Measurements from ENCODE around the gene COP1. TPM values are rescaled to one million over a fixed set of nuclear protein-coding genes. Genes with fewer than 3 reads are reported as not detected.

Gene COP1
- total and polyA plus RNA-seq, 2 of the 8 experiments (the other 6 are each of a cell fraction or from before 2014, with no cell fraction given) = 26.2 to 44.9 TPM

- Histone ChIP-seq H3K4me2 (ENCODE audit: insufficient read depth in 1 of 2, low read depth in 2 of 2, low read length in 2 of 2) (no peak overlapping the region), H4K91ac (replicated peaks; ENCODE audit: insufficient read length, low read length) (no peak overlapping the region), H4K8ac (ENCODE audit: extremely low read depth, insufficient read depth, low read length) (no peak overlapping the region), H4K20me1 (replicated peaks in 1 of 2; ENCODE audit: control insufficient read depth in 1 of 2, insufficient read depth in 2 of 2, low read length in 2 of 2) (no peaks in the 10 kb centered on the region), H2BK120ac (replicated peaks; ENCODE audit: low read depth, low read length) (no peak overlapping the region), H3K56ac (replicated peaks; ENCODE audit: insufficient read length, low read depth, low read length) (no peak overlapping the region), H3K36me3 (ENCODE audit: control insufficient read depth in 2 of 4, insufficient read depth in 4 of 4, low read length in 3 of 4) (peaks cover 0 to 9% (median 0%) of the 10 kb centered on the region in 4 experiments; a peak in 2 of 8 replicates), H2AFZ (ENCODE audit: low read length) (no peak overlapping the region), H3K27me3 (replicated peaks in 1 of 4; ENCODE audit: control insufficient read depth in 3 of 4, extremely low read depth in 1 of 4, insufficient read depth in 3 of 4, low read length in 3 of 4) (no peaks in the 10 kb centered on the region), H3K9ac (replicated peaks in 1 of 4; ENCODE audit: extremely low read depth in 1 of 4, low read depth in 3 of 4, low read length in 3 of 4) (no peak overlapping the region), H2BK5ac (ENCODE audit: low read depth, low read length) (no peak overlapping the region), H3K23ac (ENCODE audit: insufficient read length) (no peak overlapping the region), H3K4me3 (ENCODE audit: extremely low read depth in 1 of 4, insufficient read depth in 2 of 4, low read depth in 3 of 4, low read length in 4 of 4) (no peak overlapping the region), H3K79me1 (ENCODE audit: low read depth, low read length) (no peaks in the 10 kb centered on the region), H2BK15ac (ENCODE audit: low read length) (no peak overlapping the region), H4K5ac (ENCODE audit: insufficient read length, low read depth, low read length) (no peak overlapping the region), H3K27ac (ENCODE audit: low read depth, low read length) (no peak overlapping the region), H3K4ac (replicated peaks; ENCODE audit: insufficient read length, low read depth, low read length) (no peak overlapping the region), H3K18ac (ENCODE audit: extremely low read depth, low read length) (no peak overlapping the region), H3K9me3 (ENCODE audit: insufficient read depth in 2 of 2, low read depth in 1 of 2, low read length in 1 of 2) (no peaks in the 10 kb centered on the region), H3K23me2 (ENCODE audit: low read depth, low read length) (no peaks in the 10 kb centered on the region), H2AK5ac (ENCODE audit: low read depth, low read length) (no peak overlapping the region), H2BK20ac (ENCODE audit: low read length) (no peak overlapping the region), H3K14ac (ENCODE audit: insufficient read length) (no peak overlapping the region), H3K4me1 (replicated peaks in 1 of 4; ENCODE audit: control insufficient read depth in 3 of 4, insufficient read depth in 4 of 4, low read length in 3 of 4) (no peaks in the 10 kb centered on the region), H3K79me2 (ENCODE audit: control insufficient read depth in 1 of 2, insufficient read depth in 2 of 2, low read length in 2 of 2) (no peaks in the 10 kb centered on the region), H2BK12ac (ENCODE audit: low read depth, low read length) (no peak overlapping the region)
- FAIRE-seq (no peak), DNase-seq (ENCODE audit: low read depth in 1 of 2, low spot score in 2 of 2) (no peak)
- POLR2A ChIA-PET (ENCODE audit: partially characterized antibody) = no interaction called here
- CTCF ChIA-PET (ENCODE audit: partially characterized antibody) = interaction anchor here (0.7 to 1.4 kb wide), 3 partner anchors 59 to 721 kb away, joined by 3 read pairs; no protein-coding TSS in a partner anchor
- TF ChIP-seq CTBP2 (IDR thresholded peaks at IDR 0.05; ENCODE audit: borderline replicate concordance, insufficient read depth, insufficient read length, low read length) (no peak), CEBPB (IDR thresholded peaks at IDR 0.05; ENCODE audit: low read depth, low read length) (no peak), SP1 (IDR thresholded peaks at IDR 0.05; ENCODE audit: low read depth, low read length) (no peak), MAX (IDR thresholded peaks at IDR 0.05) (no peak), YY1 (IDR thresholded peaks at IDR 0.05; ENCODE audit: low read depth, low read length) (no peak), SP4 (IDR thresholded peaks at IDR 0.05; ENCODE audit: low read length) (no peak), GABPA (IDR thresholded peaks at IDR 0.05; ENCODE audit: borderline replicate concordance, insufficient read depth, low read length) (no peak), USF2 (IDR thresholded peaks at IDR 0.05; ENCODE audit: low read length) (no peak), CBX8 (IDR thresholded peaks at IDR 0.05; ENCODE audit: borderline replicate concordance, low read depth, low read length) (no peak), CBX5 (IDR thresholded peaks at IDR 0.05; ENCODE audit: low read depth, low read length) (no peak), BRCA1 (IDR thresholded peaks at IDR 0.05; ENCODE audit: low read depth, low read length) (no peak), KDM1A (IDR thresholded peaks at IDR 0.05; ENCODE audit: borderline replicate concordance, low read length) (no peak), HDAC6 (IDR thresholded peaks at IDR 0.05; ENCODE audit: low read depth, low read length) (no peak), EGR1 (IDR thresholded peaks at IDR 0.05; ENCODE audit: borderline replicate concordance, low read depth, low read length) (no peak), EZH2 (IDR thresholded peaks at IDR 0.05; ENCODE audit: low read depth, low read length, severe bottlenecking) (no peak)
These were observed 259.3 kb downstream of the COP1 start for GRCh38 chr1:175947771-175948170.
